Fibroblast of peridontal ligament (primary cell): Measurements from ENCODE around the gene LSM14A.
"Not testable (repeated sequence)": the region's sequence is repeated elsewhere in the genome, so short reads cannot be mapped to it uniquely, and the experiment has no call there.

Experiments
- DNase-seq: peaks from one replicate; pipeline ENCODE4 v3.0.0-alpha.2; 2010; ENCODE audit errors: extremely low read depth

LSM14A gene

DNA sequence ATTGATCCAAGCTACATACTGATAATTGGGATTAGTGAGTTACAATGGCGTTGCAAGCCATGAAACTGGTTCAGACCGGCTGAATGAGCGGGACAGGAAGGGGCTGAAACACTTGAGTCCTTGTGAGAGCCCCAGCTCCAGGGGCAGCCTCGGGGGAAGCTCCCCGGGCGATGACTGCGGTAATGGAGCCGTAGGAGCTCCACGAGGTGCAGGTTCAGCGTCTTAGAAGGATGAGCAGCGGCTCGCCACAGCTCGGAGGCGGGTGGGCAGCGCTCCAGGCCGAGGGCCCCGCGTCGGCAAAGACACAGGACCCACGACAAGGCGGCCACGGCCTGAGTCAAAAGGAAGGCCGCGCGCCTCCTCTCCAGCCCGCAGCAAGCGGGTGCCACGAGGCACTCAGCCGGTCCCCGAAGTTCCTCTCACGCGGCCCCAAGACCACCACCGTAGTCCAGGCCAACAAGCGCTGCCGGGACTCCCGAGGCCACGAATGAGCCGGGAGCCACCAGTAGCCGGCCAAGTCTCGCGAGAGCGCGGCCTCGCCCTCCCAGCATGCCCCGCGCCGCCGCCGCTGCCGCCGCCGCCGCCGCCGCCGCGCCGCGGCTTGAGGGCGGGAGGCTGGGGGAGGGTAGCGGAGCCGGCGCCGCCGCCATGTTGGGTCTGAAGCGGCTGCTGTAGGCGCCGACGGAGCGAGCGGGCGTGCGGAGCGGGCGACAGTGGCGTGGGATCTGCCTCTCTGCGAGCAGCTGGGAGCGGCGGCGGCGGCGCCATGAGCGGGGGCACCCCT lies at the start of gene LSM14A:
Gene LSM14A, plus strand, starts transcription at position 628 of the 784 bp plus-strand sequence. Its CDS starts 139 bp downstream, at position 767.
- peak; percentile 86 for DNase-seq

DNA sequence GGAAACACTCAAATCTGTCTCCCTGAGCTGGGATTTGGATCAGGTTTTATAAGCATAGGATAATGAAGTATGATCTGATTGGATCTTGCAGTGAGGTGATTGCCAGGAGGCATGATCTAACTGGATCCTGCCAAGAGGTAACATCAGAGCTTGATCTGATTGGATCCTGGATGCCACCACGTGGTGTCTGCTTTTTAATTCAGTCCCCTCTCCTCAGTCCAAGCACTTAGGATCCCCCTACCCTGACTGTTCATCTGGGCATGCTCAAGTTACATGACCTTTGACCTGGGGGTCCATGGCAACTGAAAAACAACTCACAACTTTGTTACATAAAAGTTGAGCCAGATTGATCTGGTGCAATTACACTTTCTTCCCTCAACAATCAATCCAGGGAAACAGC lies 47.5 kb upstream of the LSM14A start:
- no peak for DNase-seq

GRCh38 chr19:34126966-34127365 lies 45.3 kb upstream of the LSM14A start:
- DNase-seq, result no peak

DNA sequence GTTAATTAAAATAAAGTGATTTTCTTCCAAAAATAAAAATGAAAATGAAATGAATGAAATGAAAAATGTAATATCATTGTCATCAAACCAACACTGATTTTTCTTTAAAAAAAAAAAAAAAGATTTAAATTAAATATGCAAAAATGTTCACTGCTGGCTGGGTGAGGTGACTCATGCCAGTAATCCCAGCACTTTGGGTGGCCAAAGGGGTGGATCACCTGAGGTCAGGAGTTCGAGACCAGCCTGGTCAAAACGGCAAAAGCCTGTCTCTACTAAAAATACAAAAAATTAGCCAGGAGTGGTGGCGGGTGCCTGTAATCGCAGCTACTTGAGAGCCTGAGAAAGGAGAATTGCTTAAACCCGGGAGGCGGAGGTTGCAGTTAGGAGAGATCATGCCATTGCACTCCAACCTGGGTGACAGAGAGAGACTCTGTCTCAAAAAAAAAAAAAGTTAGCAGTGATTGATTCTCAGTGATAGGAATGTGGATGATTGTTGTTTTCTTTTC lies 44.6 kb upstream of the LSM14A start:
- no peak for DNase-seq

DNA sequence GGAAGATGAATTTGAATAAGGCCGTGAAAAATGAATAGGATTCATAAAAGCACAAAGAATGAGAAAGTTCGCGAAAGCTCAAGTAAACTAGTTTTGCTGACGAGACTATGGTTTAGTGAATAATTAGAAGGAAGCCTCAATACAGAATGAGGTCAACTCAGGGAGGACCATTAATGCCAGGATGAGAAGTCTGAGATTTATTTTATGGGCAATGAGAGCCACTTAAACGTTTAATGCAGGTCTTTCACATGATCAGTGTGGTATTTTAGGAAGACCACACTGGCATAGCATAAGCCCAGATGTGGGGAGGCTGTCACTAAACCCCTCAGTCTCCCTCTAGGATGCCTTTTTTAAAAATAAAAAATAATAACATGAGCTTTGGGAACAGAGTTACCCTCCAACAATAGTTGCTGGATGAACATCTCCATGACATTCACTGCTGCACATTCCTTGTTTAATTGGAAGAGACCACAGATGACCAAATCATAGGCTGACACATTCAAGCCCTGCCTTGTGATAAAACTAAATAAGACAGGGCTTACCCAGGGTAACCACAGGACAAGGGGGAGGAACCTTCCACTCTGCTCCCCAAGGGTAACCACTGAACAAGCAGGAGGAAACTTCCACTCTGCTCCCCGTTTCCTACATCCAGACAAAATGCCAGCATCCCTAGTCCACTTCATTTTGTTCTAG lies 43.6 kb upstream of the LSM14A start:
- DNase-seq, result peak; percentile 56

DNA sequence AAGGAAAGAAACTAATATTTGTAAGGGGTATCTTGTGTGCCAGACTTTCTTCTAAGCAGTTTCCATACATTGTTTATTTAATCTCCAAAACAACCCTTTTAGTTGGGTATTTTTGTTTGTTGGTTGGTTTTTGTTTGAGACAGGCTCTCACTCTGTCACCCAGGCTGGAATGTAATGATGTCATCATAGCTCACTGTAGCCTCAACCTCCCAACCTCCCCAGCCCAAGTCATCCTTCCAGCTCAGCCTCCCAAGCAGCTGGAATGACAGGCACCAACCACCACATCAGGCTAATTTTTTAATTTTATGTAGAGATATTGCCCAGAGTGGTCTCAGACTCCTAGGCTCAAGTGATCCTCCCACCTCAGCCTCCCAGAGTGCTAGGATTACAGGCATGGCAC lies 41.2 kb upstream of the LSM14A start:
- DNase-seq, result no peak

- not testable (repeated sequence) for DNase-seq
Observed at GRCh38 chr19:34132145-34132544, 40.2 kb upstream of the LSM14A start.

DNA sequence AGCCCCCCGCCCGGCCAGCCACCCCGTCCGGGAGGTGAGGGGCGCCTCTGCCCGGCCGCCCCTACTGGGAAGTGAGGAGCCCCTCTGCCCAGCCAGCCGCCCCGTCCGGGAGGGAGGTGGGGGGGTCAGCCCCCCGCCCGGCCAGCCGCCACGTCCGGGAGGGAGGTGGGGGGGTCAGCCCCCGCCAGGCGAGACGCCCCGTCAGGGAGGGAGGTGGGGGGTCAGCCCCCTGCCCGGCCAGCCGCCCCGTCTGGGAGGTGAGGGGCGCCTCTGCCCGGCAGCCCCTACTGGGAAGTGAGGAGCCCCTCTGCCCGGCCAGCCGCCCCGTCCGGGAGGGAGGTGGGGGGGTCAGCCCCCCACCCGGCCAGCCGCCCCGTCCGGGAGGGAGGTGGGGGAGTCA lies 39.6 kb upstream of the LSM14A start:
- not testable (repeated sequence) for DNase-seq

DNA sequence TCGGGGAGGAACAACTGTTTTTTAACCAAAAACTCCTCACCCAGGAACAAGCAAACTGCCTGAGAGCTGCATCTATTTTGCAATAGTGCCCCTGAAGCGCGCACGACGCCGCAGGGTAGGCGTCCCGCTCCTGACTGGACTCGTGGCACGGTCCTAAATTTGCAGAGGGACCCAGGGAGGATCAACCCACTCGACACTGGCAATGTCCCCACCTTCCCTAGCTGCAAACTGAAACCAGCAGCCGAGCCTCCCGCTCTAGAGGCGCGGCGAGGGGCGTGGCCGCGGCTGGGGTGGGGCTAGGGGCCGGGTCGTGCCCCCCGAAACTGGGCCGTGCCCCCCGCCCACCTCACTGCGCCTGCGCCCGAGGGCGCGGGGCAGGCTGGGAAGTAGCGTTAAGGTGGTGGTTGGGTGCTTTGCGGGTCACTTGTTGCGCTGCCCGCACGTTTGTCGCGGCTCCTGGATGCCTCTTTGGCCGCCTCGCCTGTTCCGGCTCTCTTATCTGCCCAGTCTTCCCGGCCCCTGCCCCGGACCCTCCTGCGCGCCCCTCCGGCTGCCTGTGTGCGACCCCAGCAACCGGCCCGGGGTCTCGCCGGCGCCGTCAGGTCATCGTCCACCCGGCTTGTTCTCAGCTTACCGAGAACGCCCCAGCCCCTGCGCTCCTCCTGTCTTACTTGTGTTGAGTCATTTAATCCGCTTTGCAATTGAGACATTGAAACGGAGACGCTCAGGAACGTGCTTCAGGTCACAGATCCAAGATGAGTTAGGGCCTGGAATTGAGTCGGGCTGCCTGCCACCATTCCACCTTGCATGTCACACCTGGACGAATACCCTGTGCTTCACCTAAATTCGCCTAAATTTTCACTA lies 37.9 kb upstream of the LSM14A start:
- DNase-seq, result peak; percentile 64

GRCh38 chr19:34135054-34135800 lies 37.1 kb upstream of the LSM14A start:
- no peak for DNase-seq

GRCh38 chr19:34135821-34136611 lies 36.3 kb upstream of the LSM14A start:
- no peak for DNase-seq

DNA sequence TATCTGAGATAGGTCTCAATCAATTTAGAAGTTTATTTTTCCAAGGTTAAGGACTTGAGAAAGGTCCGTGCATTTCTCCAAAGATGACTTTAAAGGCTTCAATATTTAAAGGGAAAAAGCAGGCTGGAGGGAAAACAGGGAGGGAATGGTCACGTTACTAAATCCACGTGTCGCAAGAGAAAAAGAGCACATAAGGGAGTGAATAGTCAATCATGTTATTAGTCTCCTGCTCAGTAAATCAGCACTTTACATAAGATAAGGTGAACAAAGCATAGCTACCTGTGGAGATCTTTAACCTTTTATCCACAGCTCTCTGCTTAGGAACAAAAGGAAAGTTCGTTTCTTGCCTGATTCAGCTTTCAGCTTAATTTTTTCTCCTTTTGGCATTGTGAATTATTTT lies 31.3 kb upstream of the LSM14A start:
- DNase-seq, result no peak

GRCh38 chr19:34142440-34142839 lies 29.9 kb upstream of the LSM14A start:
- DNase-seq, result no peak

- peak; percentile 73 for DNase-seq
Observed at GRCh38 chr19:34145741-34146202, 26.5 kb upstream of the LSM14A start.

- DNase-seq, result no peak
Observed at GRCh38 chr19:34148658-34149185, 23.6 kb upstream of the LSM14A start.

GRCh38 chr19:34149873-34150272 lies 22.4 kb upstream of the LSM14A start:
- DNase-seq, result no peak

- no peak for DNase-seq
Observed at GRCh38 chr19:34150558-34150957, 21.7 kb upstream of the LSM14A start.

DNA sequence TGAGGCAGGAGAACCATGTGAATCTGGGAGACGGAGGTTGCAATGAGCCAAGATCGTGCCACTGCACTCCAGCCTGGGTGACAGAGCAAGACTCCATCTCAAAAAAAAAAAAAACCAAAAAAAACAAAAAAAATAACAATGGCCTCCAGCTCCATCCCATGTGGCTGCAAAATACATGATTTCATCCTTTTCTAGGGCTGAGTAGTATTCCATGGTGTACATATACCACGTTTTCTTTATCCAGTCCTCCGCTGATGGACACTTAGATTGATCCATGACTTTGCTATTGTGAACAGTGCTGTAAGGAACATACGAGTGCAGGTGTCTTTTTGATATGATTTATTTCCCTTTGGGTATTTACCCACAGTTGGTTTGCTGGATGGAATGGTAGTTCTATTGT lies 20.9 kb upstream of the LSM14A start:
- no peak for DNase-seq

GRCh38 chr19:34154401-34154800 lies 17.9 kb upstream of the LSM14A start:
- no peak for DNase-seq

- no peak for DNase-seq
Observed at GRCh38 chr19:34155686-34156085, 16.6 kb upstream of the LSM14A start.
